Iris pigment epithelial cell (primary cell): ENCODE data around the gene TRIM24.

Experiments used
- DNase-seq: peaks from one replicate; pipeline ENCODE4 v3.0.0-alpha.2; 2011; ENCODE audit warnings: low read depth

Gene TRIM24

GRCh38 chr7:138625084-138625848 lies 165.2 kb downstream of the TRIM24 start:
- no peak for DNase-seq

GRCh38 chr7:138625849-138626230 lies 165.8 kb downstream of the TRIM24 start:
- no peak for DNase-seq

- no peak for DNase-seq
Observed at GRCh38 chr7:138626846-138627245, 166.8 kb downstream of the TRIM24 start.

GRCh38 chr7:138627361-138627760 lies 167.3 kb downstream of the TRIM24 start:
- DNase-seq = no peak

- no peak for DNase-seq
Observed at GRCh38 chr7:138630059-138630610, 170.1 kb downstream of the TRIM24 start.

- no peak for DNase-seq
Observed at GRCh38 chr7:138632384-138632783, 172.3 kb downstream of the TRIM24 start.

- no peak for DNase-seq
Observed at GRCh38 chr7:138632826-138633602, 173.0 kb downstream of the TRIM24 start.
